ENCODE measurements around the gene MMRN2.

The MMRN2 gene

DNA sequence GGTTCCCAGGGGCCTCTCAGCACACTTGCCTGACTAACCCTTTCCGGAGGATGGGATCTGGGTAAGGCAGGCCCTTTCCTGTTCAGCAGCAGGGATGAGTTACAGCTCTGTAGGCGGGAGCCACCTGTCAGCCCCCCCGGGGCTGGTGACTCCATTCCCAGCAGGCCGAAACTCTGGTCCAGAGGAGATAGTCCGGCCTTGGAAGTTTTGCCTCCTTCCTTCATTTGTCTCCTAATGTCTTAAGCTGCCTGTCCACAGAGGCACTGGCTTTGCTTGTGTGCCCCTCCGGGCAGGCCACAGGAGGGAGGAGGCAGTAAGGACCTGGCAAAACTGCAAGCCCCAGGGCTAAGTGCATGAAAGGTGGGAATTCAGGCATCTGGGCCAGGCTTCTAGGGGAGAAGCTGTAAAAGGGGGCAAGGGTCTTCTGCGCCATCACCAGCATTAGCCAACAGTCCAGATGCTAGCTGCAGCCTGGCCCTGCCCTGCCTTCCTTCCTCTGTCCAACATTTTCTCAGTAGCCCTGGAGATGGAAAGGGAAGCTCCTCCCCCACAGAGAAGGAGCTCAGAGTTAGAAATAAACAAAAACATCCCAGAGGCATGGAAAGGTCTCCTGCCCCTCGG lies 12.1 kb upstream of the MMRN2 start:
- peak; percentile 34 for DNase-seq

DNA sequence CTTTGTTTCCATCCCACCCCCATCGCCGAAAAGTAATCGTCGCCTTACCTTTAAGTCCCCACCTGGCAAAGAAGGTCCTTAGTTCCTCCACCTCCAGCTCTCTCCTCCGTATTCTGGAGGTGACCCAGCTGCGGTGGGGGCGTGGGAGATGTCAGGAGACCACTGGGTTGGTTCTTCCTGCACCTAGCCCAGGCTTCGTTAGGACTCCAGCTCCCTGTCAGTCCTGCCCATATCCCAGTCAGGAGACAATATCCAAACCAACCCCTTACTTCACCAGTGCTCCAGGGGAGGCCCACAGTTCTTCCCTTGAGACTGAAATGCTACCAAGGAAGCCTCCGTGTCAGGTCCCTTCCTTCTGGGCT lies 11.6 kb upstream of the MMRN2 start:
- DNase-seq, result peak; percentile 28

- peak; percentile 53 for DNase-seq
Measured at GRCh38 chr10:86968271-86968993, 11.0 kb upstream of the MMRN2 start, which contains the start of gene ADIRF. ADIRF (plus strand) TSS chr10:86968482; CDS start chr10:86968545, 63 bp downstream.

- peak; percentile 18 for DNase-seq
Measured at GRCh38 chr10:86967481-86967941, 10.1 kb upstream of the MMRN2 start.

DNA sequence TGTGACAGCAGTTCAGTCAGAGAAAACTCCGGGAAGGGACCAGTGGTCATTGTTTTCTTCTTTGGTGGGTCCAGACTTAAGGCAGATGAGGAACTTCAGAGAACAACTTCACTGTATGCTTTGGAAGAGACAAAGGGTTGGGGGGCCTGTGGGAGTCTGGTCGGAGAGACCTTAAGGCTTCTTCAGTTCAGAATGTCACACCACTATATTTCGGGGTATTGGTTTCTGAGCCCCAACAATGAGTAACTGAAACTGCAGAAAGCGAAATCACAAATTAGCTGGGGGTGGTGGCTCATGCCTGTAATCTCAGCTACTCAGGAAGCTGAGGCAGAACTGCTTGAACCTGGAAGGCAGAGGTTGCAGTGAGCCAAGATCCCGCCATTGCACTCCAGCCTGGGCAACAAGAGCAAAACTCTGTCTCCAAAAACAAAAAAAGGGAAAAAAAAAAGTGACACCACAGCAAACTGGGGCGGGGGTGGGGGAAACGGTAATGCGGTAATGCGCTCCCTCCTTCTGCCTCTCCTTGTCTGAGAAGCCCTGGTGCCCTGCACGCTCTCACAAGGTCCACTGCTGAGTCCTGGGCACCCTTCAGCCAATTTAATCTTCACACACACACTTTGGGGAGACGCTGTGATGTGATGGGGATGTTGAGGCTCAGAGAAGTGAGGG lies 8.7 kb upstream of the MMRN2 start:
- DNase-seq, result no peak

GRCh38 chr10:86964847-86965190 lies 7.4 kb upstream of the MMRN2 start:
- DNase-seq, result no peak

- peak; percentile 20 for DNase-seq
Measured at GRCh38 chr10:86964061-86964846, 6.8 kb upstream of the MMRN2 start.

DNA sequence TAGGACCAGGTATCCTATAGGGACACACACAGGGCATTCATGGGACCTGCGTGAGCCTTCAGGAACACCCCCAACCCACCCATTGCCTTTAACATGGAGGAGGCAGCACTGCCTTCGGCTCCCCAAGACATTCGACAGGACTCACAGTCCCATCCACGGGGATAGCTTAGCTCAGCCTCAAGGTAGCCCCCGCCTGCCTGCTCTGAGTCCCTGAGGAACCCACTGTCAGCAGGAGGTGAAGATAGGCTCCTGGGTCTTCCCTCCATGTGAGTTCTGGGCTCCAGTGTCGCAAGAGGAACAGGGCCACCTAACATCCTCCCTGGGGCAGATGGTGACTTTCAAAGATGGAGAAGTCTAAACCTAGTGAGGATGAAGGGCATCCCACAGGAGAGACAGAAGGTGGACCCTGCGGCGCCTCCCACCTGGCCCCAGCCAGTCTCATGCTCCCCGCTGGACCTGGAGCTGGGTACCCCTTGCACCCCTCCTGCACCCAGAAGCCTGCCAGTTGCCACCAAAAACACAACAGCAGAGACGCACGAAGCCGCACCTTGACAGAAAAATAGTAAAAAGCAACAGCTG lies 6.0 kb upstream of the MMRN2 start:
- DNase-seq, result no peak

DNA sequence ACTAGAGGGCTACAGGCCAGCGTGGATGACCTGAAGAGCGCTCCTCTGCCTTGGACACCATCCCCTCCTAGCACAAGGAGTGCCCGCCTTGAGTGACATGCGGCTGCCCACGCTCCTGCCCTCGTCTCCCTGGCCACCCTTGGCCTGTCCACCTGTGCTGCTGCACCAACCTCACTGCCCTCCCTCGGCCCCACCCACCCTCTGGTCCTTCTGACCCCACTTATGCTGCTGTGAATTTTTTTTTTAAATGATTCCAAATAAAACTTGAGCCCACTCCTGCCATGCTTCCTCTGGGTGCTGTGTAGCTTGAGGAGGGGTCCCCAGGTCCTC lies 5.5 kb upstream of the MMRN2 start:
- no peak for DNase-seq

DNA sequence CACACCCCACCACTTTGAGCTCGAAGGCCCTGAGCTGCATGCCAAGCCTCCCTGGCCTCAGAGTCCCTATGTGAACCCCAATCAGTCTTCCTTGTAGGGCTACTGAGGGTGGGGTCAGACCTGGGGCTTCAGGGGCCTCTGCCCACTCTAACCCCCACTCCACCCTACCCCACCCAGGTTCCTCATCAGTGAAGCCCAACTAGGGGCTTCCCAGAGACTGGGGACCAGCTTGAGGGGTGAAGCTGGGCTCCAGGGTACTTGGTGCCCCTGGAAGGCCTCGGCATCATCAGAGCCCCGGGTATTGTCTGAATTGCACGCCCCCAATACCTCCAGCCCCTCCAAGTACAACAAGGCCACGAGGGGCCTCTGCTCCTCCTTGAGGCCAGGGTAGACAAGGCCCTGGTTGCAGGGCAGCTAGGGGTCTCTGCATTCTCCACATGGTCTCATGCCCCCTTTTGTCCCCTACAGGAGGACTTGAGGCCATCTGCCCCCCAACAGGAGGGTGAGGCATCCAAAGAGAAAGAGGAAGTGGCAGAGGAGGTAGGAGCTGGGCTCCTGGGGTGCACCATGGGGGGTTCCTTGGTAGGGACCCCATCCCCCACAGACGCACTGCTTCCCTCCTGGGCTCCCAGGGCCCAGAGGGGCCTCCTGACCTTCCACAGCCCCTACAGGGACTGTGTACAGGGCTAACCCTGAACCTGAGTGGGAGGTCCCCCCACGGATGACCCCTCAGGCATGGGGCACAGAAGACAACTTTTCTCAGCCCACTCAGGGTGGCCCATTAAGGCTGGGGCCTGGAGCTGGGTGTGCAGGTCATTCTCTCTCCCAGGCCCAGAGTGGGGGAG lies 4.9 kb upstream of the MMRN2 start:
- DNase-seq, result no peak

GRCh38 chr10:86961481-86962091 lies 4.2 kb upstream of the MMRN2 start:
- DNase-seq, result no peak

- DNase-seq, result no peak
Measured at GRCh38 chr10:86960863-86961434, 3.5 kb upstream of the MMRN2 start.

DNA sequence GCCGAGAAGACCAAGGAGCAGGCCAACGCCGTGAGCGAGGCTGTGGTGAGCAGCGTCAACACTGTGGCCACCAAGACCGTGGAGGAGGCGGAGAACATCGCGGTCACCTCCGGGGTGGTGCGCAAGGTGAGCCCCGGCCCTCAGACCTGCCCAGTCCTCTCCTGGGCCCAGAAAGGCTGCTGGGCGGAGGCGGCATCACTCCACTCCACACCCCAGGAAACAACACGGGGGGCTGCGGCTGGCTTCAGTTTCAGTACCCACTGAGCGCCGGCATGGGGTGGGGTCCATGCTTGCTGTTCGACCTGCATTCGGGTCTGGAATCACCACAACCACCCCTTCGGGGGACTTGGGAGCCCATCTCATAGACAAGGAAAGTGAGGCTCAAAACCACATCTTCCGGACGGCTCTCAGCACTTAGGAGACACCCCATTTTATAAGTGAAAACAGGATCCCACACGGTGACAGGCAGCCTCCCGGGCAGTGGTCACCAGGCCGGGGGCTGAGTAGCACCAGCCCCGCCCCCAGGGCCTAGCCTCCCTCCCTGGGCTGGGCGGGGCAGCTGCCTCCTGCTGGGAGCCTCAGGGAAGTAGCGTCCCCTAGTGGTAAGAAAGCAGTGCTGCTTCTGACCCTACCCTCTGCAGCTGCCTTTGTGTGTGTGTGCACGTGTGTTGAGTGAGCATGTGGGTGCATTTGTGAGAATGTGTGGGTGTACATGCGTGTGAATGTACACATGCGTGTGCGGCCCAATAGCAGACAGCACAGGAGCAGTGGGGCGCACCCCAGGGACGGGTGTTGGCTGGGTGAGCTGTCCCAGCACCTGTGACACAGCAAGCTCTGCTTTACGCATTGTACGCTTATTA lies 2.8 kb upstream of the MMRN2 start:
- peak; percentile 63 for DNase-seq

DNA sequence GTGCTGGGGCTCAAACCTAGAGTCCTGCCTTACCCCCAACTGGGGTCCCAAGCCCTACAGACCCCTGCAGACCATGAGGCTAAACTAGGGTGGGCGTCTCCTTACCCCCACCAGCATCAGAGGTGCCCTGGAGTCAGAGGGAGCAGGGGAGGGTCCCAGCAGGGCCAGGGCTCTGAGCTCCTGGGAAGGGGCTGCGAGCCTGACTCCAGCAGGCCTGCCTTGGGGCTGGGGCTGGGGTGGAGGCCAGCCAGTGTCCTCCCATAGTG lies 2.3 kb upstream of the MMRN2 start:
- no peak for DNase-seq

DNA sequence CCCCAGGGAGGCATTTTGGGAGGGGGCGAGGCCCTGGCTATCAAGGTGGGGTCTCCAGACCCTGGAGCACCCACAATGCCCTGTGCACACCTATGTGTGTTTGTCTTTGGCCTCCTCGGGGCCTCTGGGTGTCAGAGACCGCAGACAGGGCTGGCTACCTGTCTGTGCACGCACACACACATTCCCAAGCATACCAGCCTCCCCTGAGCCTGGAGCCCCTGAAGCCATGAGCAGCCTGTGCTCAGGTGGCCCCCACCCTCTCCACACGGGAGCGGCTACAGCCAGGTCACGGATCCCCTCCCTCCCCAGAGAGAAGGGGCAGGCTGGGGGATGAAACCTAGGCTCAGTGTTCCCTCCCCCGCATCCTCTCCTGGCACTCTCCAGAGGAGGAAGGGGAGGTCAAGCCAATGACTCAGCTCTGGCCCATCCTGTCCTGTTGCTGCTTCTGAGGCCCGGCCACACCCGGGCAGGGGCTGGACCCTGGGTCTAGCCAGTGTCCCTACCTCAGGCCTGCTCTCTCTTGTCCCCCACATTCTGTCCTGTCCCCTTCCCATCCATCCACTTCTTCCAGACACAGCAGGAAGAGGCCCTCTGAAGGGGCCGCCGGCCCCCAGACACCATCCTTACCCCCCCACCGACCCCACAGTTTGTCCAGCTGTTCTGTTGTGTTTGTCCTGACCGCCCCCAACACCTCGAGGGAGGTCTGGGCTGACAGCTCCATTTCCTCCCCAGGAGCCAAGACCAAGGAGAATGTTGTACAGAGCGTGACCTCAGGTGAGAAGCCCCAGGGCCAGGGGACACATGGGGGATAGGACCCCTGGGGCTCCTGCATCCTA lies 1.7 kb upstream of the MMRN2 start:
- DNase-seq, result no peak

- DNase-seq, result peak; percentile 61
Measured at GRCh38 chr10:86958116-86958900, 893 bp upstream of the MMRN2 start, which contains the start of gene SNCG. SNCG (plus strand) TSS chr10:86958599; CDS start chr10:86958698, 99 bp downstream.

DNA sequence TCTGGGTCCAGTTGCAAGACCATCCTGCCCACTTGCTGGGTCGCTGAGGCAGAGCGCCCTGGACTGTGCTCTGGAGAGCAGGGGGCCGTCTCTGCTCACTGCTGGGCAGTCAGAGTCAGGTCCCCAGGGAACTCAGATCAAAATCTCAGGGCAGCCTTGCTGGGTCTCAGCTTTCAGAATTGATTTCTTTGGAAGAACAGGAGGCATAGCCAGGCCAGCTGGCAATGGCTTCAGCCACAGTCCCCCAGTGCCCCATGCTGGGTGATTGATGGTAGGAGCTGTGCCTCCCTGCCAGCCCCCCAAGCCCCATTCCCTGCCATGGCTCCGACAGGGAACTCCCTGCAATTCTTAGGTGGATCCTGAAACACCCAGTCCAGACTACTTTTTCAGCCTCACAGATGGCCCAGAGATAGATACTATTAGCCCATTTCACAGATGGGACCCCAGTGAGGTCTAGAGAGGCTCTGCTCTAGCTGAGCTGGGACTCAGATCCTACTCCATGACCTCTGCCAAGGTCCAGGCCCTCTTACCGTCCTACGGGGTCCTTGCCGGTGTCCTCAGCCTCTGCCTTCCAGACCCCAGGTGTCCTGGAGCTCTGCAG lies 467 bp downstream of the MMRN2 start:
- DNase-seq, result no peak

GRCh38 chr10:86956195-86956847 lies 1.1 kb downstream of the MMRN2 start:
- DNase-seq, result no peak

All from femur (tissue), 1 donor.